Esophagus (tissue), 2 donors: ENCODE results near the gene ACY1. TPM values are rescaled to one million over a fixed set of nuclear protein-coding genes. Genes with fewer than 3 reads are reported as not detected.
A peak's percentile ranks its signal among the peaks of the same experiment; 100 is the strongest.

ENCODE experiments used
- H3K27ac ChIP-seq, 2 donors: one replicate each; pipeline ENCODE4 v1.5.1; 2013; ENCODE audit warnings: low read depth in 2 of 2, mild to moderate bottlenecking in 2 of 2, inconsistent platforms in 1 of 2, low read length in 1 of 2, moderate library complexity in 1 of 2
- H3K27me3 ChIP-seq, 2 donors: one replicate each; pipeline ENCODE4 v1.6.1; 2013; ENCODE audit warnings: low read length in 2 of 2, control low read depth in 1 of 2, mild to moderate bottlenecking in 1 of 2; ENCODE audit not compliant: insufficient read depth in 2 of 2, control insufficient read depth in 1 of 2
- H3K36me3 ChIP-seq, 2 donors: one replicate each; pipeline ENCODE4 v1.6.1; 2013; ENCODE audit warnings: low read length in 1 of 2; ENCODE audit not compliant: control insufficient read depth in 2 of 2, insufficient read depth in 2 of 2
- H3K4me1 ChIP-seq, 2 donors: one replicate each; pipeline ENCODE4 v1.6.1; 2013; ENCODE audit warnings: low read length in 1 of 2; ENCODE audit not compliant: control insufficient read depth in 2 of 2, insufficient read depth in 2 of 2
- H3K4me3 ChIP-seq, 2 donors: one replicate each; pipeline ENCODE4 v1.5.1; 2013; ENCODE audit warnings: low read length in 2 of 2, mild to moderate bottlenecking in 2 of 2, low read depth in 1 of 2, moderate library complexity in 1 of 2
- H3K9me3 ChIP-seq, 2 donors: one replicate each; pipeline ENCODE4 v1.6.1; 2013; ENCODE audit warnings: mild to moderate bottlenecking in 2 of 2, low read depth in 1 of 2, low read length in 1 of 2, moderate library complexity in 1 of 2; ENCODE audit not compliant: control insufficient read depth in 2 of 2, insufficient read depth in 1 of 2
- WGBS, 2 donors: extraction: QIAGEN DNeasy Blood & Tissue Kit; methylation state at CpG; one replicate each; pipeline ENCODE4 v1.1.7; 2013; 5-methylcytosine and 5-hydroxymethylcytosine counted together
- polyA plus RNA-seq, 2 donors: library from polyadenylated mRNA; stranded (reverse); fragments of 200-250 nt; gene quantifications; one replicate each; pipeline ENCODE4 v1.2.3, GENCODE V29; 2013
- donor health status: healthy with polysubstance abuse.
- donor health status: Bipolar disorder and iron deficiency.

The ACY1 gene
- polyA plus RNA-seq, 2 donors: 22.4 to 23.2 TPM

DNA sequence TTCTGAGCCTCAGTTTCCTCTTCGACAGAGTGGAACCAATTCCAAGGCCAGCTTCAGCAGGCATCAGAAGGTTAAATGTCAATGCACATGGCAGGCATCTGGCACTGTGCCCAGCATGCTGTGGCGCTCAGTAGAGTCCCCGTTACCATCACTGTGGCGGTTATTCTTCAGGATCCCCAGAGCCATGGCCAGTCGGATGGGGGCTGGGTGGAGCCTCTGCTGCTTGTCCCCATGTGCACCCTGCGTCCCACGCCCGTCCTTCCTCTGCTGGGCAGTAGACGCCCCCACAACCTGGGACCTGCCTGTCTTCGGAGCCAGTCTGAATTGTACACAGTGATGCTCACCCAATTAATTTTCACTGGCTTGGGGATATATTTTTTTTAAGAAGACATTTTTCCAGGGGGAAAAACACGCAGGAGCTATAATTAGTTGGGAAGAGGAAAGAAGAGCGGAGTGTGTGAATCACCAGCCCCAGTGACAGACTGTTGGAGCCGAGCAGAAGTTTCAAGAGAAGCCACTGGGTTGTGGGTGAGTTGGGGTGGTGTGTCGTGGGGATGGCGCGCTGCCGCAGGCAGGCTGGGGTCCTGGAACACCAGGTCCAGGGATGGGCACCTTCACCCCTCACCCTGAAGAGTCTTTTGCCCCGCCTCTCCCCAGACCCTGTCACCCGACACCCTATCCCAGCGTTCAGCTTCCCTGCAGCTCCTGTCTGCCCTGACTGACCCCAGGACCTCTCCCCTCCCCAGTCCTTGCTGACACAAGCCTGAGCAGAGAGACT, 39.2 kb downstream of the ACY1 start:
- peaks cover 0 to 10% of the 10 kb centered on the region in 2 donors for H3K4me1 ChIP-seq

DNA sequence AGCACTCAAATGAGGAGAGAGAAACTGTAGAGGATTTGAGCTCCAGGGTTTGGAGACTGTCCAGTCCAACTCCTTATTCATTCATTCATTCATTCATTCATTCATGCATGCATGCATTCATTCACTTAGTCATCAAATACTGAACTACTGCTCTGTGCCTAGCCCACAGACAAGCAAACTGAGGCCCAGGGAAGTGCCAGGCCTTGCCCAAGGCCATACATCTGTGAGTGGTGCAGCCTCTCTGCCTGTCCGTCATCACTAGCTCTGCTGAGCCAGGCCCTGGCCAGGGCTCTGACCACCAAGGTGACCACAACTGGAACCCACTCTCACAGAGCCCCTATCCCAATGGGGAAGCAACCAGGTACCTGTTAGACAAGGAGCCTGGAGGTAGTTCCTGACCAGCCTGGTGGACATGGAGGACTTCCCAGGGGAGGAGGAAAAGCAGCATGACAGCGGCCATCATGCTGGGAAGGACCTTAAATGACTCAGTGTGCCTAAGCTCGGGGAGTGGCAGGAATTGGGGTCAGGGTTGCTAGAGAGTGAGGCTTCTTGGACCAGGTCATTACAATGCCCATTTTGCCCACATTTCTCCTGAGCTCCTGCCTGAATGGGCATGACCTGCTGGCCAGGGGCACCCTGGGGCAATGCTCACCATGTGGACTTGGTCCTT, 39.9 kb downstream of the ACY1 start:
- Histone ChIP-seq H3K27ac (no peak overlapping the region), H3K9me3 (no peaks in the 10 kb centered on the region), H3K27me3 (no peaks in the 10 kb centered on the region), H3K4me1 (peaks cover 0 to 10% of the 10 kb centered on the region in 2 donors), H3K36me3 (no peaks in the 10 kb centered on the region), H3K4me3 (no peak overlapping the region)
- WGBS, 2 donors: 83 to 98% methylated on average over 3 of the region's 3 CpGs

More for the DNA sequence above, 39.2 kb downstream of the ACY1 start:
- H3K27ac ChIP-seq: peak overlapping the region in 1 of 2 donors; percentile 33
- no peaks in the 10 kb centered on the region for H3K9me3 ChIP-seq
- H3K36me3 ChIP-seq: no peaks in the 10 kb centered on the region
- no peak overlapping the region for H3K4me3 ChIP-seq
- H3K27me3 ChIP-seq: no peaks in the 10 kb centered on the region
- WGBS, 2 donors: 72 to 77% methylated on average over 20 of the region's 20 CpGs

- peaks cover 2 to 17% of the 10 kb centered on the region in 2 donors for H3K4me1 ChIP-seq
- H3K27me3 ChIP-seq: no peaks in the 10 kb centered on the region
- no peak overlapping the region for H3K27ac ChIP-seq
- no peak overlapping the region for H3K4me3 ChIP-seq
- H3K36me3 ChIP-seq: no peaks in the 10 kb centered on the region
- WGBS, 2 donors: 79 to 82% methylated on average over 8 of the region's 8 CpGs
- no peaks in the 10 kb centered on the region for H3K9me3 ChIP-seq
Observed at GRCh38 chr3:52023860-52024764, 40.8 kb downstream of the ACY1 start.

GRCh38 chr3:52024765-52025452, 41.6 kb downstream of the ACY1 start:
- Histone ChIP-seq H3K9me3 (no peaks in the 10 kb centered on the region), H3K36me3 (no peaks in the 10 kb centered on the region), H3K27me3 (no peaks in the 10 kb centered on the region), H3K4me1 (peaks cover 6 to 14% of the 10 kb centered on the region in 2 donors), H3K4me3 (no peak overlapping the region), H3K27ac (no peak overlapping the region)
- 72 to 79% methylated on average over 6 of the region's 6 CpGs for WGBS, 2 donors

- Histone ChIP-seq H3K27ac (no peak overlapping the region), H3K36me3 (no peaks in the 10 kb centered on the region), H3K4me3 (no peak overlapping the region), H3K27me3 (no peaks in the 10 kb centered on the region), H3K4me1 (peaks cover 6 to 19% of the 10 kb centered on the region in 2 donors), H3K9me3 (no peaks in the 10 kb centered on the region)
- WGBS, 2 donors: 70 to 86% methylated on average over 7 of the region's 7 CpGs
Observed at GRCh38 chr3:52025453-52025852, 42.1 kb downstream of the ACY1 start.

GRCh38 chr3:52026041-52026440, 42.7 kb downstream of the ACY1 start:
- no peaks in the 10 kb centered on the region for H3K9me3 ChIP-seq
- H3K27me3 ChIP-seq: no peaks in the 10 kb centered on the region
- H3K4me1 ChIP-seq: peaks cover 6 to 20% of the 10 kb centered on the region in 2 donors
- H3K36me3 ChIP-seq: no peaks in the 10 kb centered on the region
- no peak overlapping the region for H3K27ac ChIP-seq
- no peak overlapping the region for H3K4me3 ChIP-seq
- 58 to 64% methylated on average over 4 of the region's 4 CpGs for WGBS, 2 donors

- Histone ChIP-seq H3K27ac (no peak overlapping the region), H3K36me3 (no peaks in the 10 kb centered on the region), H3K4me3 (no peak overlapping the region), H3K4me1 (peaks cover 6 to 25% of the 10 kb centered on the region in 2 donors), H3K27me3 (no peaks in the 10 kb centered on the region), H3K9me3 (no peaks in the 10 kb centered on the region)
- 67 to 70% methylated on average over 8 to 12 of the region's 12 CpGs for WGBS, 2 donors
Observed at GRCh38 chr3:52028572-52028971, 45.2 kb downstream of the ACY1 start.

DNA sequence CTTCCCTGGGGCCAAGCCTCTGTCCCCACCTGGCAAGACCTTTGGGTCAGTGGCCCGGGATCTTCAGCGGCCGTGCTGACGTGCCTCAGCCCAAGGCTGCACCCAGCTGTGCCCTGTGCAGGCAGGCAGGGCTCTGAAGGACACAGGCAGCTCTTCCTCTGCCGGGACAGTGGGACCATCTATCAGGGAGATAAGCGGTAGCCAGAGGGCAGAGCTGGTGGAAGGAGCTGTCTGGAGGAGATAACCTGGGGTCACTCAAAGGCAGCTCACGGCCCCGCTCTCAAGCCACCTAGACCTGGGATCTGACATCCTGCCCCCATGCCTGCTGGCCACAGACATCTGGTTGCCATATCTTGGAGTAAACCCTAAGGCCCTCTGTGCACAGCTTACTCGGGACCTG, 45.7 kb downstream of the ACY1 start:
- Histone ChIP-seq H3K27me3 (no peaks in the 10 kb centered on the region), H3K4me3 (no peak overlapping the region), H3K4me1 (peaks cover 6 to 25% of the 10 kb centered on the region in 2 donors), H3K9me3 (no peaks in the 10 kb centered on the region), H3K36me3 (no peaks in the 10 kb centered on the region), H3K27ac (no peak overlapping the region)
- WGBS, 2 donors: 76 to 80% methylated on average over 9 of the region's 9 CpGs

GRCh38 chr3:52029535-52029934, 46.2 kb downstream of the ACY1 start:
- WGBS, 2 donors: 85 to 92% methylated on average over 10 of the region's 10 CpGs
- Histone ChIP-seq H3K27me3 (no peaks in the 10 kb centered on the region), H3K27ac (no peak overlapping the region), H3K4me3 (no peak overlapping the region), H3K9me3 (no peaks in the 10 kb centered on the region), H3K4me1 (peaks cover 6 to 25% of the 10 kb centered on the region in 2 donors), H3K36me3 (no peaks in the 10 kb centered on the region)
